RPMI8226 (cell line): ENCODE data around the gene ADCY4.

Experiments used
- DNase-seq: peaks from one replicate; pipeline ENCODE4 v3.0.0-alpha.2; 2015

The ADCY4 gene

DNA sequence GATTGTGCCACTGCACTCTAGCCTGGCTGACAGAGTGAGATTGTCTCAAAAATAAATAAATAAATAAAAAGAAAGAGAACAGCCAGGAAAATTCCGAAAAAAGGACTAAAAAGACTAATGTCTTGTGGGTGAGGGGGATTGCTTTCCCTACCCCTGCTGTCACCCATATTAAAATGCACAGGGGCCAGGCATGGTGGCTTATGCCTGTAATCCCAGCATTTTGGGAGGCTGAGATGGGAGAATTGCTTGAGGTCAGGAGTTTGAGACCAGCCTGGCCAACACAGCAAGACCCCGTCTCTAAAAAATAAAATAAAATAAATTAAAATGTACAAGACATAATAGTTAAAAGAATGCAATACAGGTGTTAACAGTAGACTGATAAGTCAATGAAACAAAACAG, 41.3 kb downstream of the ADCY4 start:
- no peak for DNase-seq

DNA sequence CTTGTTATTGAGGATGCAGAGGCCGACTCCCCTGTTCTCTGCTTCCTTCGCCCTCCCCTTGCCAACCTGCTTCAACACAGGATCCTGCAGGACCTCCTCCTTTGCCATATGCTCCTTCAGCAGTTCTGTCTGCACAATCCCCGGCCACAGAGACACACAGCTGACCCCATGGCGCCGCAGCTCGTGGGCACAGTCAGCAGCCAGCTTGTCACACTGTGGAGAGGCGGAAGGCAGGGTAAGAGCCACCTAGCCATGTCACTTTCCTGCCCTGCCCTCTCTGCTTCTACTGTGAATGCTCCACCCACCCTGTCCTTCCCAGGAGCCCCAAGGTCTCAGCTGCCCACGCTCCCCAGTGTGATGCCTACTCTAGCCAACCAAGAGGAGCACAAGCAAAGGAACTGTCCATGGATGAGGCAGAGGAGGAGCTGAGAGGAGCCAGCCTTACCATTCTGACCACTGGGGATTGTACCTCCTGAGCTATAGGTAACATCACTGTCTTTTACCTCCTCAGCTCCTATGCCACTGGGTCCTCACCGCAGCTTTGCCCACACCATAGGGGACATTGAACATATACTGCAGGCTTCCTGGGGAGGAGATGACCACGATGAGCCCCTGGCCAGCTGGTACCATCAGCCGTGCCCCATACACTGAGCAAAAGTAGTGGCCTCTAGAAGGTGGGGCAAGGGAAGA, 42.6 kb downstream of the ADCY4 start:
- no peak for DNase-seq

DNA sequence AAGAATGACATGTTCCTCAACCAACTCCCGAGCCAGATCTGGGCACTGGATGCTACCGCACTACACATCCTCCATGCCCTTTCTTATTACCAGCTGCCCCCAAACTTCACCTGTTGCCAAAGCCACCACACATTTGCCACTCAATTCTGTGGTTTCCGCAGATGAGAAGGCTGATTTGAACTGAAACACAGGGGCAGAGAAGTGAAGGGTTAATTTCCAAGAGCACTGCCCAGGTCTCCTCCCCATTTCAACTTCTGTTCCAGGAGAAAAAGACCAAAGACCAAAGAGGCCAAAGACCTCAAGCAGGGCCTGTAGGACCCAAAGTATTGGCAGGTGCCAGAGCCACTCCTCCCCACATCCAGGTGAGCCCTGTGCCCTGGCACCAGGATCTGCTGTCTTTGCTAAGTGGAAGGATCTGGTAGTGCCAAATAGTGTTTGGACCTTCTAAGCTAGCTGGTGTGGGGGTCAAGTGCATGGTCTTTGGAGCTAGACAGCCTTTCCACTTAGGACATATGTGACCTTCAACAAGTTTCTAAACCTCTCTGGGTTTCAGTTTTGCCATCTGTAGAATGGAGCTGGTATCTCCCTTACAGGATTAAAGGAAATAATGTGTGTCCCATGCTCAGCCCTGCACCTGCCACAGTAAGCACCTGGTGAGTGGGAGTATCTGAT, 43.3 kb downstream of the ADCY4 start:
- DNase-seq: no peak

- DNase-seq: no peak
Observed at GRCh38 chr14:24290746-24291145, 44.1 kb downstream of the ADCY4 start.

- no peak for DNase-seq
Observed at GRCh38 chr14:24289649-24290280, 45.1 kb downstream of the ADCY4 start.

GRCh38 chr14:24286996-24287395, 47.9 kb downstream of the ADCY4 start:
- DNase-seq: no peak

- no peak for DNase-seq
Observed at GRCh38 chr14:24285351-24285750, 49.5 kb downstream of the ADCY4 start.

DNA sequence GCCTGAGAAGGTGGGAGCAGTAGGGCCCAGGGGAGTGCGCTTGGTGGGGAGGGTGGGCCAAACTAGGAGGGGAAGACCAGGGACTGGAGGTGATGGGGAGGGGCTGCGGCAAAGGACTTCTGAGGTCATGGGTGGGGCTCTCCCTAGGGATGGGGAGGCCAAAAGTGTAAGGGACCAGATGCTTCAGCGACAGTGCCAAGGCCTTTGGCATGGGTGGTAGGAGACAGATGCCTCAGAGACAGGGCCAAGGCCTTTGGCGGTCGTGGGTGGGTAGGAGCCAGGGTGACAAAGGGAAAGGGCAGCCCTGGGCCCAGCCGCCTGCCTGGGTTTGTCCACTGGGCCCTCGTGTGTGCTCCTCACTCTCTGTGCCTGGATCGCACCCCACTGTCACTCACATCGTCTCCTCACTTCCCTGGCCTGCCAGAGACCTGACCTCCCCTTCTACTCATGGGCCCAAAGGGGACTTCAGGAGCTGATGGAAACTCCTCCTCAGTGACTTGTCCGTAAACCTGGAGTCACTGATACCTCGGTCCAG, 50.3 kb downstream of the ADCY4 start:
- no peak for DNase-seq

DNA sequence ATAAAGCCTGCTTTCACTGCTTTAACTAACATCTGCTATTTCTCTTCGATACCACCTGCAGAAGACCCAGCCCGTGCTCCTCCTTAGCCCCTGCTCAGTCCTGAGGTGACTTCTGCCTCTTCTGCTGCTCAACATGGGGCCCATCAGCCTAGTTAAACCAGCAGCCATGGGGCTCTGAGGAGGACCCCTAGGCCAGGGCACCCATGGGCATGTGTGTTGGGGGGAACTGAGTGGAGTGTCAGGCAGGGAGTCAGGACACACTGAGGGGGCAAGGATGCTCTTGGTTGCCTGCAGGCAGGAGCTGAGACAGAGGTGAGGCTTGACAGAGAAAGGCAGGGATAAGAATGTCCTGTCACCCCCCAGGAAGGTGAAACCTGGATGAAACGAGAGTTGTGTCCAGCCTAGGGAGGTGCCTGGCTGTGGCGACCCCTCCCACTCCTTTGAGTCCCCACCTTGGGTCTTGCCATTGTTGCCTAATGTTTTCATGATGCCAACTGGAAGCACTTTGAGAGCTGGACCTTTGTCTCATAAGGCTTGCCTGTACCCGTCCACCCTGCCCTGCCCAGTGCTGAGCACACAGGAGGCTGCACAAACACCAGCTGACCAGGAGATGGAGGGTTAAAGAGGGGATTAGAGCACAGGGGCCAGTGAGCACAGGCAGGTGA, 50.9 kb downstream of the ADCY4 start:
- DNase-seq: no peak

DNA sequence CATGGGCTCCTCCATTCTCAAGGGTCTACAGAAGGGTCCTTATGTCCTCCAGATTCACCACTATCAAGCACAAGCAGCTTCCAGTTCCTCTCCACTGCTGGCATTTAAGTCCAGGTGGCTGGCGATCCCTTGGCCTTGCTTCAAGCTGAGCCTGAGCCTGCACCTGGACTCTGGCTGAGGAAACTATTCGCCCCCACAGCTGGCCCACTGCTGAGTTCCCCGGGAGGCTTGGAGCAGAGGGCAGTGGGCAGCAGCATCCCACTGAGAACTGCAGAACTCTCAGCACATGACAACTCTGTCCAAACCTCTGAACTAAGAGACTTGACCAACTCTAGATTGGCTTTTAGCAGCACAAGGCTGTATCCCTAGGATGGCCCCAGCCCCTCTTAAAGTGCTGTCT, 52.1 kb downstream of the ADCY4 start:
- DNase-seq: no peak

DNA sequence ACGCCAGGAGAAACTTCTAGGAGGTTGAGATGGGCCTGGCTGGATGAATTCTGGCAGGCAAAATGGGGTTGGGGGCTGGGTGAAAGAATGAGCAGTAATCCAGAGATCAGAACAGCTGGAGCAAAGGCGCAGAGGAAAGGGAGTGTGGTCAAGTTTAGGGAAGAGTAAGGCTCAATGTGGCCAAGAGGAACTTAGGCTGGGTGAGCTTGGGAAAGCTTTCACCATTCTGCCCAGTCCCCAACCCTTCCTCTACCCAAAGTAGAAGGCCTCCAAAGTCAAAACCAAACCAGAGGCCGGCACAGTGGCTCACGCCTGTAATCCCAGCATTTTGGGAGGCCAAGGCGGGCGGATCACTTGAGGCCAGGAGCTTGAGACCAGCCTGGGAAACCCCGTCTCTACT, 53.2 kb downstream of the ADCY4 start:
- no peak for DNase-seq

- no peak for DNase-seq
Observed at GRCh38 chr14:24280797-24281460, 53.9 kb downstream of the ADCY4 start.

DNA sequence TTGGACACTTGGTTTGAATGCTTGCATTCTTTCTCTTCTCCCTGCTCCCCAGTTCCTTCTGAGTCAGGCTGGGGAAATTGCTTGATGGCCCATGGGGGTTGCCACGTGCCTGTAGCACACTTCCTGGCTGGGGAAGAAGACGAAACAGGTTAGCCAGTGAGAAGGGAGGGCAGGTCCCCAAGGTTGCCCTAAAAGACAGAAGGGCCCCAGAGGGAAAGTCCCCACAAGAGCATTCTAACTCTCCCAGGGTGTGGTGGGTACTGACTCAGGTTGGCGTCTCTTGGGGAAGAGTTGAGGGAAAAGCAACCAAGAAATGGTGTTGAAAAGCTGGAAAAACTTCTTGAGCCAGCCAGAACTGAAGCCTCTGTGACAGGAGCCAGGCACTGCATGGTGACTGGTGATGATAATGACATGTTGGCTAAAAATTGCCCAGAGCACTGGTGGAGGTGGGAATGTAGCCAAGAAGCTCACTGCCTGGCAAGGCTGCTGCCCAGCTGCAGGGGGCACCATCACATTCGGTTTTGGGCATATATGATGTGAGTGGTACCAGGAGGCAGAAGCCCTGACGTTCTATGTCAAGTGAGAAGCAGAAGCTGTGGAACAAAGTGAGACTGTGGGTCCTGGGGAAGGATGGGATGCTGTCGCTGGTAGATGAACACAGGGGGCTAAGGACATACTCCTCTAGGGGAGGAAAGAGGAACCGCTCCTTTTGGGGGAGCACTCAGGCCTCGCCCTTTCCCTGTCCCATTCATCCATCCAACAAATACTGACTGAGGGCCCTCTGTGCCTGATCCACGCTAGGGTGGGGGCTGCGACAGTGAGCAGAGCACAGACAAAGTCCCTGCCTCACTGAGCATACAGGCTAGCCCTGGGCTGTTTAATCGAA, 55.3 kb downstream of the ADCY4 start:
- DNase-seq: peak; percentile 77

DNA sequence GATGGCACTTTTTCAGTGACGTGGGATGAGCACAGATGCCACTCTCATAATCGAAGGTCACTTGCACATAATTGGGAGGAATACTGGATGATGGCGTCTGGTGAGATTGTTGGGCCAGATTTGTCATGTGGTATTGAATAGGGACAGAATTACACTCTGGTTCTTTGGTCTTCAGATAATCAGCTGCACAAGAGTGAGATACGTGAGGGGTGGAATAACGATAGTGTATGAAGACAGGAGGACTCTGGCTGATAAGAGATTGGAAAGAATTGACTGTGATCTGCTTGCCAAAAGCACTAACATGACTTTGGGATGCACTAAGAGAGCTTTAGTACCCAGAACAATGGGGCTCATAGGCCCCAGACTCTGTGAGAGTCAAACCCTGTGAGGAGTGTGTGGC, 56.4 kb downstream of the ADCY4 start:
- DNase-seq: no peak

DNA sequence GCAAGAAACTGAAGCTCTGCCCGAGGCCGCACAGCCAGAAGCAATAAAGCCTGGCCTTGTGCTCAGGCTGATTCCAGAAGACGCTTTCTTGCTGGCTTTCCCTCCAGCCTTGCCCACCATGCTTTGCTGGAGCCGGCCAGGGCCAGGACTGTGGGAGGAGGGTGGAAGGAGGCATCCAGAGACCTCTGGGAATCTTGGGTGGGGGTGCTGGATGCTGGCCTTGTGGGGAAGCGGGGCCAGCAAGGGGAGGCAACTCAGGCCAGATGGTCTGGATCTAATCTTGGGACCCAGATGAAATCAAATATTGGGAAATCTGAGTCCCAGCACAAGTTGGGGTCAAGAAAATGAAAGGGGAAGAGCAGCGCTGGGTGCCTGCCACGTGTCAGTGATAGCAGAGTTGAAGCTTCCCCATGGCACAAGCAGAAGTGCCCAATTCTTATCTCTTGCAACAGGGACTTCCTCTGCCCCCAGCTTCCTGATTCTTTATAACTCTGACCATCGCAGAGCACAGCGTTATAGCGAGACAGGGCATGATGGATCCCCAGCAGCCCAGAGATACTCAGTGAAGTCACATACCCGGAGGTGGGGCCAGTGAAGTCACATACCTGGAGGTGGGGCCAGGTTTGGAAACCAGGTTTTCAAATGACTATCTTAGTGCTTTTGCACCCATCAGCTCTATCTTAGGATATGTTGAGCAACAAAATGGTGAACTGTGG, 57.1 kb downstream of the ADCY4 start:
- no peak for DNase-seq

- DNase-seq: no peak
Observed at GRCh38 chr14:24277071-24277470, 57.8 kb downstream of the ADCY4 start.

DNA sequence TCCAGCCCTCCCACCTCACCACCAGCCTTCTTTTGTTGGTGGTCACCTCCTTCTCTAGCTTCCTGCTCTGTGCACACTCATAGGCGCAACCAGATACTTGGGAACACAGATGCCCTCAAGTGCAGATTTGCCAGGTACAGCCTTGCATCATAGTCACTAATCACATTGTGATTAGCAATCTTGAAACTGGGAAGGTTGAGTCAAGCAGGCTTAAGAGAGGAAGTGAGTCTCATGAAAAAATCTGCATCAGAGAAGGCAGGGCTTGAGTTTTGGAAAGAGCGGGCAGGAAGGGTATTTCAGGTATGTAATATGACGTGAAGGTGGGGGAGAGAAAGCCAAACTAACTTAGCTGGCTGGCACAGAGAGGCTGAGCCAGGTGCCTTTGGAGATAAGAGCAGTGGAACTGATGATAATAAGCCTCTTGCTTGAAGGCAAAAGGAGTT, 60.7 kb downstream of the ADCY4 start:
- DNase-seq: peak; percentile 32

- DNase-seq: no peak
Observed at GRCh38 chr14:24273422-24273998, 61.4 kb downstream of the ADCY4 start.

DNA sequence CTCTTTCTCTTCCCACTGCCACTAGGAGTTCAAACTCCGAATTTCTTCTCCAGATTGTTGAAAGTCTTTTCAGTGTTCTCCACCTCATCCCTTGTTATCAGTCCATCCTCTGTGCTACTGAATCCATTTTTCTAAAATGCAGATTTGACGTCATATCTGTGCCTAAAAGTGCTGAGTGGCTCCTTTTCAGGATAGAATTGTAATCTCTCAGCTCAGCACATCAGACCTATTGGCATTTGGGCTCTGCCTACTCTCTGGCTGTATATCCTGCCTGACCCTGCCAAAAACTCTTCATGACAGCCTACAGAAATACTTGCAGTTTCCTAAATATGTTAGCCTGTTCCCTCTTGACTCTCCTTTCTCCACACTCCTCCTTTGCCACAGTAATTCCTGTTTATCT, 62.4 kb downstream of the ADCY4 start:
- no peak for DNase-seq

GRCh38 chr14:24271834-24272263, 63.0 kb downstream of the ADCY4 start:
- no peak for DNase-seq
